IMR-90 (cell line): ENCODE data around the gene ST3GAL5. TPM values are rescaled to one million over a fixed set of nuclear protein-coding genes. Genes with fewer than 3 reads are reported as not detected.

ENCODE experiments used
- ATAC-seq: fragments of 200-7000 bp; cut with Tn5 transposase; 2 replicates; pipeline ENCODE4 v1.9.1; 2020; ENCODE audit warnings: low read depth, mild to moderate bottlenecking, moderate library complexity
- BruUV-seq: library from RNA; stranded (reverse); fragments of 400-500 nt; replicated peaks from 2 replicates; lab custom pipeline; 2021; lab: Mats Ljungman, UMichigan
- CTCF ChIA-PET: fragments of 300-600 bp; formaldehyde crosslinking; extraction: SDS; loops from one replicate; lab custom pipeline; 2021; ENCODE audit warnings: antibody characterized with exemption; lab: Yijun Ruan, JAX
- POLR2A ChIA-PET: fragments of 300-600 bp; sonication (Branson Sonifier 250); formaldehyde crosslinking; loops from one replicate; lab custom pipeline; 2022; ENCODE audit warnings: antibody characterized with exemption; ENCODE audit not compliant: unreplicated experiment; lab: Charles Lee
- DNase-seq: peaks from one replicate; pipeline ENCODE4 v3.0.0; 2013
- H2AFZ ChIP-seq: replicated peaks from 2 replicates; pipeline ENCODE3; 2013; ENCODE audit warnings: low read length, mild to moderate bottlenecking; ENCODE audit not compliant: poor library complexity
- H2AK5ac ChIP-seq: 2 replicates; pipeline ENCODE4 v1.6.1; 2013; ENCODE audit warnings: low read depth, low read length, inconsistent platforms
- H2AK9ac ChIP-seq: replicated peaks from 2 replicates; pipeline ENCODE3; 2013; ENCODE audit warnings: mild to moderate bottlenecking, low read depth, low read length, moderate library complexity; ENCODE audit not compliant: poor library complexity
- H2BK120ac ChIP-seq: 2 replicates; pipeline ENCODE4 v1.6.1; 2013; ENCODE audit warnings: low read depth, low read length, inconsistent platforms
- H2BK15ac ChIP-seq: 3 replicates; pipeline ENCODE4 v1.6.1; 2013; ENCODE audit warnings: low read depth, low read length, inconsistent platforms
- H2BK20ac ChIP-seq: 2 replicates; pipeline ENCODE4 v1.6.1; 2013; ENCODE audit warnings: low read depth, mild to moderate bottlenecking, inconsistent platforms, low read length, moderate library complexity
- H2BK5ac ChIP-seq: 2 replicates; pipeline ENCODE4 v1.6.1; 2013; ENCODE audit warnings: mild to moderate bottlenecking, low read depth, low read length, inconsistent platforms; ENCODE audit not compliant: poor library complexity, severe bottlenecking
- H3K14ac ChIP-seq: replicated peaks from 2 replicates; pipeline ENCODE4 v1.6.1; 2013; ENCODE audit warnings: low read depth, low read length, inconsistent platforms
- H3K18ac ChIP-seq: 2 replicates; pipeline ENCODE4 v1.6.1; 2013; ENCODE audit warnings: low read depth, low read length, control low read depth
- H3K23ac ChIP-seq: 2 replicates; pipeline ENCODE4 v1.6.1; 2013; ENCODE audit warnings: low read depth, low read length, inconsistent platforms
- H3K27ac ChIP-seq: 2 replicates; pipeline ENCODE4 v1.5.1; 2013; ENCODE audit warnings: mild to moderate bottlenecking, control low read depth, low read length; ENCODE audit not compliant: insufficient read depth
- H3K27me3 ChIP-seq: 2 replicates; pipeline ENCODE4 v1.6.1; 2013; ENCODE audit warnings: low read length; ENCODE audit not compliant: control insufficient read depth, insufficient read depth
- H3K36me3 ChIP-seq: 2 replicates; pipeline ENCODE4 v1.6.1; 2013; ENCODE audit warnings: low read length, mixed read lengths; ENCODE audit not compliant: control insufficient read depth, insufficient read depth
- H3K4ac ChIP-seq: 2 replicates; pipeline ENCODE4 v1.6.1; 2013; ENCODE audit warnings: low read depth, low read length, inconsistent platforms
- H3K4me1 ChIP-seq: 2 replicates; pipeline ENCODE4 v1.6.1; 2013; ENCODE audit warnings: low read length, mixed read lengths; ENCODE audit not compliant: control insufficient read depth, insufficient read depth
- H3K4me2 ChIP-seq: 2 replicates; pipeline ENCODE4 v1.6.1; 2013; ENCODE audit warnings: low read depth, mild to moderate bottlenecking, control low read depth, low read length, moderate library complexity
- H3K4me3 ChIP-seq: 2 replicates; pipeline ENCODE4 v1.5.1; 2013; ENCODE audit warnings: low read depth, mild to moderate bottlenecking, control low read depth, low read length, moderate library complexity; ENCODE audit not compliant: insufficient read depth
- H3K56ac ChIP-seq: 2 replicates; pipeline ENCODE4 v1.6.1; 2013; ENCODE audit warnings: low read length, inconsistent platforms; ENCODE audit not compliant: insufficient read depth; ENCODE audit errors: extremely low read depth
- H3K79me1 ChIP-seq, 2 experiments: 2 replicates each; pipeline ENCODE4 v1.6.1; 2013; ENCODE audit warnings: low read length in 2 of 2, inconsistent platforms in 1 of 2, low read depth in 1 of 2
- H3K9ac ChIP-seq: 2 replicates; pipeline ENCODE4 v1.6.1; 2013; ENCODE audit warnings: low read depth, low read length, control low read depth
- H3K9me1 ChIP-seq: 2 replicates; pipeline ENCODE4 v1.6.1; 2013; ENCODE audit warnings: low read length, inconsistent platforms; ENCODE audit not compliant: insufficient read depth
- H3K9me3 ChIP-seq: 2 replicates; pipeline ENCODE4 v1.6.1; 2013; ENCODE audit warnings: low read length; ENCODE audit not compliant: control insufficient read depth, insufficient read depth
- H4K20me1 ChIP-seq: 2 replicates; pipeline ENCODE4 v1.6.1; 2013; ENCODE audit warnings: low read length, inconsistent platforms; ENCODE audit not compliant: insufficient read depth
- H4K5ac ChIP-seq: 2 replicates; pipeline ENCODE4 v1.6.1; 2013; ENCODE audit warnings: mild to moderate bottlenecking, low read depth, low read length, control low read depth
- H4K8ac ChIP-seq, 2 experiments: 2 replicates each; pipeline ENCODE4 v1.6.1; 2013; ENCODE audit warnings: low read depth in 2 of 2, low read length in 2 of 2, control low read depth in 1 of 2, inconsistent platforms in 1 of 2
- H4K91ac ChIP-seq: 2 replicates; pipeline ENCODE4 v1.6.1; 2013; ENCODE audit warnings: low read depth, low read length, inconsistent platforms; ENCODE audit not compliant: insufficient read depth
- BHLHE40 ChIP-seq: fragments of 150-350 bp; IDR thresholded peaks from 2 replicates; pipeline ENCODE4 v1.6.1; 2016; ENCODE audit warnings: mild to moderate bottlenecking, low read depth, low read length
- CEBPB ChIP-seq: IDR thresholded peaks from 2 replicates; pipeline ENCODE4 v1.6.1; 2012; ENCODE audit warnings: low read depth, low read length, improper control_type of control experiment
- CHD1 ChIP-seq: IDR thresholded peaks from 2 replicates; pipeline ENCODE4 v1.6.1; 2012; ENCODE audit warnings: low read depth, low read length, improper control_type of control experiment
- CTCF ChIP-seq: conservative IDR thresholded peaks from 2 replicates; pipeline ENCODE4 v1.5.1; 2012; ENCODE audit warnings: mild to moderate bottlenecking, low read depth, low read length, improper control_type of control experiment
- ELK1 ChIP-seq: fragments of 150-350 bp; IDR thresholded peaks from 2 replicates; pipeline ENCODE4 v1.6.1; 2016; ENCODE audit warnings: low read depth, mild to moderate bottlenecking, low read length, moderate library complexity, borderline replicate concordance
- FOS ChIP-seq: fragments of 150-350 bp; IDR thresholded peaks from 2 replicates; pipeline ENCODE4 v1.6.1; 2016; ENCODE audit warnings: low read depth, low read length
- MAFK ChIP-seq: IDR thresholded peaks from 2 replicates; pipeline ENCODE4 v1.6.1; 2012; ENCODE audit warnings: low read depth, low read length, improper control_type of control experiment
- MAZ ChIP-seq: IDR thresholded peaks from 2 replicates; pipeline ENCODE4 v1.6.1; 2012; ENCODE audit warnings: low read depth, mild to moderate bottlenecking, low read length, improper control_type of control experiment, moderate library complexity, borderline replicate concordance
- MXI1 ChIP-seq: IDR thresholded peaks from 2 replicates; pipeline ENCODE4 v1.6.1; 2012; ENCODE audit warnings: low read depth, mild to moderate bottlenecking, low read length, moderate library complexity, borderline replicate concordance
- NFE2L2 ChIP-seq: fragments of 150-350 bp; IDR thresholded peaks from 2 replicates; pipeline ENCODE4 v1.6.1; 2016; ENCODE audit warnings: low read depth, mild to moderate bottlenecking, low read length
- POLR2A ChIP-seq: IDR thresholded peaks from 2 replicates; pipeline ENCODE4 v1.6.1; 2012; ENCODE audit warnings: mild to moderate bottlenecking, low read depth, low read length
- RAD21 ChIP-seq: IDR thresholded peaks from 2 replicates; pipeline ENCODE4 v1.6.1; 2012; ENCODE audit warnings: low read length, improper control_type of control experiment
- RCOR1 ChIP-seq: IDR thresholded peaks from 2 replicates; pipeline ENCODE4 v1.6.1; 2012; ENCODE audit warnings: mild to moderate bottlenecking, low read length, improper control_type of control experiment; ENCODE audit not compliant: insufficient replicate concordance
- RFX5 ChIP-seq: IDR thresholded peaks from 2 replicates; pipeline ENCODE4 v1.8.0; 2012; ENCODE audit warnings: low read depth, mild to moderate bottlenecking, low read length, moderate library complexity
- SMC3 ChIP-seq: fragments of 150-350 bp; IDR thresholded peaks from 2 replicates; pipeline ENCODE4 v1.6.1; 2016; ENCODE audit warnings: low read depth, mild to moderate bottlenecking, antibody characterized with exemption, low read length, moderate library complexity
- USF2 ChIP-seq: fragments of 150-350 bp; IDR thresholded peaks from 2 replicates; pipeline ENCODE4 v1.6.1; 2017; ENCODE audit warnings: mild to moderate bottlenecking, antibody characterized with exemption, low read length, low read depth
- WGBS, 2 experiments: methylation state at CpG; one replicate each; pipeline versions ENCODE4 v1.1.5 to v1.1.7; 2013; ENCODE audit warnings: missing lambda C conversion rate in 2 of 2; ENCODE audit not compliant: insufficient read length in 1 of 2; ENCODE audit errors: extremely low coverage in 2 of 2; 5-methylcytosine and 5-hydroxymethylcytosine counted together
- dilution Hi-C: fragments of 300-500 bp; cut with HindIII; formaldehyde crosslinking; loops from one replicate; pipeline ENCODE4 v1.14.3; 2018; ENCODE audit warnings: low sequenced_read_pairs; ENCODE audit not compliant: unreplicated experiment
- in situ Hi-C: fragments of 300-500 bp; cut with MboI; formaldehyde crosslinking; loops from 3 replicates; pipeline ENCODE4 v1.14.3; 2019; ENCODE audit warnings: low sequenced_read_pairs, inconsistent platforms, mixed read lengths
- intact Hi-C: fragments of 100-400 bp; cut with micrococcal nuclease; formaldehyde crosslinking; loops from 2 replicates; pipeline ENCODE4 v1.10.0; 2022
- polyA plus RNA-seq, 3 experiments: library from polyadenylated mRNA; depleted of rRNA; stranded (reverse); fragments of >200 nt; gene quantifications; 2 replicates each; pipeline ENCODE4 v1.2.3, GENCODE V29; 2012; ENCODE audit warnings: low replicate concordance in 1 of 3
- total RNA-seq: library from RNA; depleted of rRNA; stranded (reverse); fragments of >200 nt; gene quantifications from 2 replicates; pipeline ENCODE4 v1.2.3, GENCODE V29; 2012

The ST3GAL5 gene
- total and polyA plus RNA-seq, 2 of the 4 experiments (the other 2 are of a cell fraction) = 16.8 to 21.0 TPM

GRCh38 chr2:85858841-85859240 is 29.9 kb downstream of the ST3GAL5 start:
- H3K14ac ChIP-seq = no peak overlapping the region
- no peaks in the 10 kb centered on the region; the same call in 1 of the 2 replicates for H3K9me1 ChIP-seq
- H2AK5ac ChIP-seq = no peak overlapping the region
- WGBS, 2 experiments = no CpG with 5 or more reads among the region's 3 CpGs
- H3K27ac ChIP-seq = no peak overlapping the region
- no peak overlapping the region for H2AFZ ChIP-seq
- H2BK20ac ChIP-seq = no peak overlapping the region
- H3K18ac ChIP-seq = no peak overlapping the region
- H3K4me2 ChIP-seq = no peak overlapping the region
- H3K9me3 ChIP-seq = no peaks in the 10 kb centered on the region
- H4K91ac ChIP-seq = no peak overlapping the region
- CTCF ChIA-PET = no interaction called here
- no peak overlapping the region for H3K23ac ChIP-seq
- H2BK15ac ChIP-seq = no peak overlapping the region
- intact Hi-C loops (no loop called here), in situ Hi-C loops (no loop called here), dilution Hi-C loops (no loop called here)
- no peak overlapping the region for H3K56ac ChIP-seq
- peaks cover 5% of the 10 kb centered on the region; the same call in 1 of the 2 replicates for H3K36me3 ChIP-seq
- H3K9ac ChIP-seq = no peak overlapping the region
- peaks cover 4% of the 10 kb centered on the region; the same call in 1 of the 2 replicates for H3K4me1 ChIP-seq
- TF ChIP-seq CEBPB (no peak), RFX5 (no peak), RAD21 (no peak), MAZ (no peak), RCOR1 (no peak), SMC3 (no peak), POLR2A (no peak), FOS (no peak), CTCF (no peak), MXI1 (no peak), CHD1 (no peak), NFE2L2 (no peak), USF2 (no peak), MAFK (no peak), BHLHE40 (no peak), ELK1 (no peak)
- no peak overlapping the region for H3K4me3 ChIP-seq
- H2BK120ac ChIP-seq = no peak overlapping the region
- H2AK9ac ChIP-seq = no peak overlapping the region
- POLR2A ChIA-PET = no interaction called here
- no TSS peak for BruUV-seq
- ATAC-seq (no peak), DNase-seq (no peak)
- H4K8ac ChIP-seq = no peak overlapping the region
- no peak overlapping the region for H2BK5ac ChIP-seq
- H3K4ac ChIP-seq = no peak overlapping the region
- no peak overlapping the region for H4K5ac ChIP-seq
- H3K27me3 ChIP-seq = no peaks in the 10 kb centered on the region
- H3K79me1 ChIP-seq = no peaks in the 10 kb centered on the region
- H4K20me1 ChIP-seq = no peaks in the 10 kb centered on the region
